Stimulated activated CD8-positive, alpha-beta memory T cell treated with anti-CD3 and anti-CD28 coated beads, Interleukin-12 subunit alpha, Interleukin-12 subunit beta, amount 100 ng/mL, for 24 hours (primary cell): Measurements from ENCODE around the gene PPP1R15B.

ENCODE experiments used
- DNase-seq: peaks from one replicate; pipeline ENCODE4 v3.0.0-alpha.2; 2020; ENCODE audit errors: extremely low read depth

Gene PPP1R15B

GRCh38 chr1:204366759-204367158, 44.9 kb downstream of the PPP1R15B start:
- no peak for DNase-seq

GRCh38 chr1:204363335-204364114, 48.1 kb downstream of the PPP1R15B start:
- peak; percentile 41 for DNase-seq

- no peak for DNase-seq
Measured at GRCh38 chr1:204362984-204363334, 48.7 kb downstream of the PPP1R15B start.

DNA sequence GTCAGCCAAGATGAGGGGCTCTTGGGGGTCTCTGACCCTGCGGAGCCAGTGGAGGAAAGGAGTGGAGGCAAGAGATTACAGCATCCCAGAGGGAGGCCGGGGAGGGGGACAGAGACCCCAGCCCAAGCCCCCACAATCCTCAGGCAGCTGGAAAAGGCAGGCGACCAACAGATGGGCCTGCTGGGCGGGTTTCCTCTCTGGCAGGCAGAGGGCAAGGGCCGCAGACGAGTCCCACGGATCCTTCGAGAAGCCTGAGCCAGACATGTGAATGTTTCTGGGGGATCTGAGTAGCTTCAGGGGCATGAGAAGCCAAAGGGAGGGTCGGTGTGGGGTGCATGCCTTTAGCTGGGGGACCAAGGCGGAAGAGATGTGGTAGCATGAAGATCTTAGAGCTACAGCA, 49.8 kb downstream of the PPP1R15B start:
- DNase-seq = no peak

DNA sequence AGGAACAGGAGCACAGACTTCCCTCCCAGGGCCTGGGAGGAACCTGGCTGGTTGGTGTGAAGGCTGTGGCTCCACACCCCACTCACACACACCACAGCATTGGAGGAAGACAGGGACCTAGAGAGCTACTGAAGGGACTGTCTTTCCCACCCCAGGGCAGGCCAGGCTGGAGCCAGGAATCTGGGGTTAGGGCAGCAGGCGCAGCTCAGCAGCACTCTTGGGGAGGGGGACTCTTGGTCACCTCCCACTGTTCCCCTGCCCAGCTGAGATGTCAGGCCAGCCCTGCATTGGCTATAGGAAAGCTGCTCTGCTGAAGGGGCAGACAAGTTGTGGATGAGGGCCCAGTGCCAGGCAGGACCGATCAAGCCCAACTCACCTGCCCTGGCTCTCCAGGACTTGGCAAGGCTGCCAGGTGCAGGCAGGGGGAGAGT, 50.3 kb downstream of the PPP1R15B start:
- DNase-seq = no peak

DNA sequence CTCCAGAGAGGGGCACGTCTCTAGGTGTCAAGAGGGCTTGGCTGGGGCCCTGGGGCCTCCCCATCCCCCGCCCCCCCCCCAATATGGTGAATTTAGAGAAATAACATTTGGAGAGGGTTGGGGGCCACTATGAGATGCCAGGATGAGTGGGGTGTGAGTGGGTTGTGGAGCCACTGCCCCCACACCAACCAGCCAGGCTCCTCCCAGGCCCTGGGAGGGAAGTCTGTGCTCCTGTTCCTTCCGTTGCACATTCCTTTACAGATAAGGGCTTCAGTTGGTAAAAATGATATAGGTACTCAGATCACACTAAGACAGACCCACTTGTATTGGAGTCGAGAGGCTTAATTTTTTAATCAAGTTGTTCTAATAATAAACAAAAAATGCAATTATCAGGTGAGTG, 51.3 kb downstream of the PPP1R15B start:
- DNase-seq = no peak

DNA sequence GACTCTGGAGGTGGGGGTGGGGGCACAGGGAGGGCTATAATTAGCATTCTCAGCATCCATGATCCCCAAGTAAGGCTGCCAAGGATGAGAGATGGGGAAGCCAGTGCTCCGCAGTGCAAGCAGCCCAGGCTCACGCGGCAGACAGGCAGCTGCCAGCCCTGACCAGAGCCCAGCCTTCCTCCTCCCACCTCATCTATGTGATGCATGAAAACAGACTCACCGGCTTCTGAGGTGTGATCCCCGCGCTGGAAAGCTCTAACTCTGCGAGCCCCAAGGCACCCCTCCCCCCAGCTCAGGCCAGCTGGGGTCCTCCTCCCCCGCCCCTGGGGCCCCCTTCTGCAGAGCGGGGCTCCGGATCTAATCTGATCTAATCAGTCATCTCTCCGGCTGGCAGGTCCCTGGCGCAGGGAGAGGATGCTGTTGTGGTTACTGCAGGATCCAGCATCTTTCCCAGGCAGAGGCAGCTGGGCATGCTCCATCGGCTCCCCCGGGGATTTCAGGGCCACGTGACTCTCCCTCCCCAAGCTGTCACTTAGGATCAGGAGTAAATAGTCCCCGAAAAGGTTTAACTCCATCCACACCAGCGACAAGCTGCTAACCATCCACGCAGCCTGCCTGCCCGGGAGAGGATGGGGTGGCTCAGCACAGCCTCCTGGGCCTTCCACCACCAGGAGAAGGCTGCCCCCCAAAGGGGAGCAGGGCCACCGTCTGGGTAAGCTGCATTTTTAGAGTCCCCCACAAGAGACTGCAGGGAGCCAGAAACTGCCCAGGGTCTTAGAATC, 52.0 kb downstream of the PPP1R15B start, which contains the start of gene PLEKHA6:
TSS of gene PLEKHA6 (minus strand) at position 456 of the 782 bp plus-strand sequence. CDS start 86,202 bp downstream, outside the sequence.
- no peak for DNase-seq

- no peak for DNase-seq
Measured at GRCh38 chr1:204359131-204359473, 52.5 kb downstream of the PPP1R15B start.

DNA sequence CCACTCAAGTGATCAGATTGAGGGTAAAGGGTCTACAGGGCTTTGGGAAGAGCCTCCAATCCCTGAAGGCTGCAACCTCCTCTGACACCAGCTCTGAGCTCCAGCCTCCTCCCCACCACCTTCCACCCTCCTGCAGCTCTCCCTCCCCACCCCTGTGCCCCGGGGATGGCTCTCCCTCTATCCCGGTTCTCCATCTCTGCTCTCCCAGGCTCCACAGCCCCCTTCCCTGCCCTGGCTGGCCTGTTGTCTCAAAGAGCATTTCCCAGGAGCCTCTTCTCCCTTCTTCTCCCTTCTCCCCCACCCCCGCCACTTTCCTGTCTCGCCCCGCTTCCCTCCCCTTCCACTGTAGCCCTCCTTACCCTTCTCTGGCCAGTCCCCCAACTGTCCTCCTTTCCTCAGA, 53.0 kb downstream of the PPP1R15B start:
- no peak for DNase-seq

DNA sequence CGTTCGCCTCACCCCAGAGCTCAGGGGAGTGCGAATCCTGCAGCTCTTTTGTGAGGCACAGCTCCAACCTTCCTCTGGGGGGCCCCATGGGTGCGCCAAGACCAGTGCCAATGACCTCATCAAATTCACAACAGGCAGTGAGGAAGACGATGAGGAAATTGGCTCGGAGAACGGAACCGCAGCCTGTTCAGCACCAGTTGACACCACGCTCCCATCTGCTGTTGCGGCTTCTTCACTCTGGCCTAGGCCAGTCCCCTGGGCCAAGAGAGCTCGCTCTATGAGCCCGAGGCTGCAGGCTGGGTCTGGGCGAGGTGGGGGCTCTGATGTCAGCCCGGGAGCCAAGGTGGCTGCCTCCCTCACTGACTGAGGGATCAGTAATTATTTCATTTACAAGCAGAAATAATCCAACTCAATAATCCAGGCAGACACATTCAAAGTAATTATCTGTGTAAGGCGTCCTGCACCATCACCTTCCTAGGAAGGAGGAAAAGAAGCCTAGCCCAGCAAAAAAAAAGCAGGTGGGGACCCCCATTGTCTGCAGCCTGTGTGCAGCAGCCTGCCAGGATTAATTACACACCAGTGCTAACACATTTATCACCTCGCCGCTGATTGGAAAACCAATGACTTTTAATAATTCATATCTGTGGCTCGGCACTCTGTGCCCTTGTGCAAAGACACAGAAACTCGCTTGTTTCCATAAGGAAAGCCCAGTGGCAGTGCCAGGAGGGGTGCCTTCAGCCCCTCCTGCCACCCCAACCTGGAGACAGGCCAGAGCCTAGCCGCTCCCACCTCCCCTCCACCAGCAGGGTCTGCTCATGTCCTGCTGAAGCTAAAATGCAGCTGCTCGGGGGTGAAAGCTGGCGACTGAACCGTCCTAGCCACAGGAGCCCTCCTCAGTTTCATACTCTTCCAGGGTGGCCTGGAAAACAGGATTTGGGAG, 53.8 kb downstream of the PPP1R15B start:
- no peak for DNase-seq

- no peak for DNase-seq
Measured at GRCh38 chr1:204356997-204357396, 54.6 kb downstream of the PPP1R15B start.

- no peak for DNase-seq
Measured at GRCh38 chr1:204355913-204356312, 55.7 kb downstream of the PPP1R15B start.

- no peak for DNase-seq
Measured at GRCh38 chr1:204354579-204354978, 57.0 kb downstream of the PPP1R15B start.
